ENCODE measurements around the gene DOCK9.
"Not testable (repeated sequence)": the region's sequence is repeated elsewhere in the genome, so short reads cannot be mapped to it uniquely, and the experiment has no call there.

DOCK9 gene

DNA sequence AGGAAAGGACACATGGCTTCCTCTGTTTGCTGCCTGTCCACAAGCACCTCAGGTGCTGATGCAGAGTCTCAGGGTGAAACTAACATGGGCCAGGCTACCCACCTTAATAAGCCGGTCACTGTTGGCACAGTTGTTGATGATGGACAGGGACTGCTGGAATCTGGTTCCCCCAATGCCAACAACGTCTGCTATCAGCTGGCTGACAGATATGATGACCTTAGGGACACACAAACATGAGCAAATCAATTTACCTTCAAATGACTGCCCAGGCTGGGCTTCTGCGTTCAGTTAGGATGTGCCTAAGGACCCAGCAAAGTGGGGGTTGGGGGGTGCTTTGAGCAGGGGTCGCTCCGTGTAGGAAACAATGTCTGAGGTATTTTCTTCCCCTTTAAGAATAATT lies 148.3 kb downstream of the DOCK9 start:
- FAIRE-seq (no peak), DNase-seq (ENCODE audit: insufficient read length, low spot score) (no peak)

DNA sequence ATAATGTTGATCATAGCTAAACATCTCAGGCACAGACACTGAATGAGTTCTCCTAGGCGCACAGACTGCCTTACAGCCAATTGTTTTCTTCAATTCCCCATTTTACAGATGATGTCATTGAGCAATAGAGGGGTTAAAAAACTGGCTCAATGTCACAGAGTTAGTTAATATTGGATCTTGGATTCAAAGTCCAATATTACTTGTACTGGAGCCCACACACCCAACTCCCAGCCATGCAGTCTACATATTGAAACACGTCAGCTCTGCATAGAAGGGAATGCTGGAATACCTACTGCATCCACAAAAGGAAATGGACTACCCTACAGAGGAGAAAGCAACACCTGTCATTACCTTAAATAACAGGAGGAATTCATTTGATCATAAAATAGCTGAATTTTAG lies 149.2 kb downstream of the DOCK9 start:
- DNase-seq (ENCODE audit: insufficient read length, low spot score) (no peak), FAIRE-seq (no peak)

GRCh38 chr13:98827449-98827848 lies 150.4 kb downstream of the DOCK9 start:
- FAIRE-seq (no peak), DNase-seq (ENCODE audit: insufficient read length, low spot score) (no peak)

- FAIRE-seq (no peak), DNase-seq (ENCODE audit: insufficient read length, low spot score) (no peak)
Observed at GRCh38 chr13:98826146-98826545, 151.7 kb downstream of the DOCK9 start.

DNA sequence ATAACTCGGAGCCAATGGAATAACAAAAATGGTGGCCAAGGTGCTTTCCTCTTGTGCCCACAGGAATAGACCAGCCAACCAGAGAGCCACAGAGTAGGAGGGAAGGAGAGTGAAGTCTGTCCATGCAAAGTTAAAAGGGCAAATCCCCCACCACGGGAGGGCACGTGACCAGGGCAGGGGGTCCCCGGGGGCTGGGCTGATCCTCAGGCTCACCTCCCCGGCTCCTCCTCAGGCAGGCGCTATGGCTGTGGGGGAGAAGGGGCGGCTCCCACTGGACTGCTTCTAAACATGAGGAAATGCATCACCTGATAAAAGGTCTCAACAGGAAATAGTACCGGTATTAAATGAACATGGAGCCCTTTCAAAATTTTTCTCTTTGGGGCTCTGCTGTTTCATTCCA lies 152.2 kb downstream of the DOCK9 start:
- no peak for DNase-seq (ENCODE audit: insufficient read length, low spot score)
- FAIRE-seq = no peak

DNA sequence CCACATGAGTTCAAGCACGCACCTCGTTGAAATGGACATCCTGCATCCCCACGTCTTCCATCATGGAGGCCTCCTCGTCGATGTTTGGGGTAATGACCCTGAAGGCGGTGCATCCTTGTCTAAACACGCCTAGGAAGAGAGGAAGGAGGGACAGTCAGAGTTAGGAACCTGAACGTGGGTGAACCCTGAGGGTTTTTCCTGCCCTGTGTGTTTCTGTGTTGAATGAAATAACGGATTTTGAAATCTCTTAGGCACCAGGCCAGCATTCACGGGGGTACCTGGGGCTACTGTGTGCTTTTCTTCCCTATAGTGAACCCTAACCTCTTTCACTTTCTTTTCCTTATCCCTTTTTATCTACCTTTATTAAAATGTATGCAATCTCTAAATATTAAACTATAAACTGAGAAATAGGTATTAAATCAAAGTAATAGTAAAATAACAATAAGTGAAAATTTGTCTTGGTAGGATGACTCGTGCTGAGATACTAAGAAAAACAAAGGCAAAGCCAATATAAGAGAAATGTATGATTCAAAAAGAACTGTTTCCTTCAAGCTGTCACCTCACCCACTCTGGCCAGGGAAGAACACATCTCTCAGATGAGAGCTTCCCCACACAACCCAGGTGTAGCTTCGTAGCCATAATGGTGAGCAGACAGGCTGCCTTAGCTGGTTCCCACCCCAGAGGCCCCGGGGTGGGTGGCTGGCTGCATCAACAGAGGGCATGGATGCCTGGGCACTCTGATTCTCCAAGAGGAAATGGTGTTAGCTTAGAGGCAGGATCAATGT lies 153.3 kb downstream of the DOCK9 start:
- FAIRE-seq (no peak), DNase-seq (ENCODE audit: insufficient read length, low spot score) (no peak)

DNA sequence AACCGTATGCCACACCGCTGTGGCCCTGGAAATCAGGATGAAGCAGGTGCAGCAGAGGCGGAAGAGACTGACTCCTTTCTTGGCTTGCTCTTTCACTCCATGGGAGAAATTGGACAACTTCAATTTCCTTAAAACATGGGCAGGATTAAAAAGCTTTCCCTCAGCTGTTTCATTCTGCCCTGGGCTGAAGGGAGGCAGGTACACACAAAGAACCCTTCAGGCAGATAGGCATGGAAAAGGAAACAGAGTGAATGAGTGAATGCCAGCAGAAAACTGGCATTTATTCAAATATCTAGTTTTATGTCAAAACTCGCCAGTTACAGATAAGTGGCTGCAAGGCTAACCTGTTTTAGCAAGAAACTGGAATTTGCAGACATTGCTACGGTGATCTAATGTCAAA lies 154.4 kb downstream of the DOCK9 start:
- FAIRE-seq = no peak
- no peak for DNase-seq (ENCODE audit: insufficient read length, low spot score)

- FAIRE-seq (no peak), DNase-seq (ENCODE audit: insufficient read length, low spot score) (no peak)
Observed at GRCh38 chr13:98822225-98822606, 155.6 kb downstream of the DOCK9 start.

GRCh38 chr13:98821372-98822224 lies 156.3 kb downstream of the DOCK9 start:
- no peak for DNase-seq (ENCODE audit: insufficient read length, low spot score)
- no peak for FAIRE-seq

DNA sequence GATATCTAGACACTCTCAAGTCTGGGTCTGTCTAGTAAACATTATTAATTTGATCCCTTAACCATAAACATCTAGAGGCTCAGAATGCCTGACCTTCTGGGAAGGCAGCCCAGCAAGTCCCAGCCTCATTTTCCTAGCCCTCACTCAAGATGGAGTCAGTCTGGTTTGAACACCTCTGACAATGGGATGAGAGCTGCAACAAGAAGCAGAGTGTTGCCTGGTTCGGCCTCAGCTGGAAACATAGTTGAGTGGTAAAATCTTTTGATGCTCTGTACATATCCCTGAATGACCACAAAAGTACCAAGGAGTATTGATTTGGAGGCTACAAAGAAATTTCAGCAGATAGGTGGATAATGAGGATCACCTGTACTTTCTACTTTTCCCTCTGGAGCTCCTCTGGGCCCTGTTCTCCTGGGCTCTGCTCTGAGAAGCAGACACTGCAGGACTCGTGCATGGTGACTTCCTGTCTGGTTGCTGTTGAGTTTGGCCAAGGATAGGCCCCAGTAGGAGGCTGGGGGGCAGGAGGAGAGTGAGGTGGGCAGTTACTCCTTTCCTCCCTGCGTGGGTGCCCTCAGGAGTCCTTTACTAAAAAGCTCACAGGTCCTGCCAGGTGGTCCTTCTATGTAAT lies 157.0 kb downstream of the DOCK9 start:
- FAIRE-seq (no peak), DNase-seq (ENCODE audit: insufficient read length, low spot score) (no peak)

GRCh38 chr13:98820300-98820699 lies 157.6 kb downstream of the DOCK9 start:
- DNase-seq (ENCODE audit: insufficient read length, low spot score) (no peak), FAIRE-seq (no peak)

GRCh38 chr13:98819382-98820010 lies 158.4 kb downstream of the DOCK9 start:
- no peak for FAIRE-seq
- no peak for DNase-seq (ENCODE audit: insufficient read length, low spot score)

DNA sequence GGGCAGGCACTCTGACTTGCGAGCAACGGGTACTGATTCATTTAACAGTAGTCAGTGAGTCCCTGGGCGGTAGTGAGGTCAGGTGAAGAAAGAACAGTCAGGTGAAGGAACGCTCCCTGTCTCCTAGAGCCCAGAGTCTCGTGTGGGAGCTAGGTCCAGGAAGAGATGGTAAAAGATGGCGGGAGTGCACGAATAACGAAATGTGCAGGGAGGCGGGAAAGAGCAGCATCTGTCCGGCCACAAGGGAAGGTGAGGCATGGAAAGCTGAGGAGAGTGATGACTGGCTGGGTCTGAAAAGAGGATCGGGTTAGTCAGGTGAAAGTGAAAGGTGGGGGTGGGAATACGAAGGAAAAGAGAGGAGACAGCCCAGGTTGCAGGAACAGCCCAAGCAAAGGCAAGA lies 161.5 kb downstream of the DOCK9 start:
- FAIRE-seq = no peak

GRCh38 chr13:98813993-98814392 lies 163.9 kb downstream of the DOCK9 start:
- DNase-seq (ENCODE audit: insufficient read length, low spot score) (no peak), FAIRE-seq (no peak)

More for the DNA sequence above, 161.5 kb downstream of the DOCK9 start:
- DNase-seq (ENCODE audit: insufficient read length, low spot score) = no peak

GRCh38 chr13:98812186-98812790 lies 165.6 kb downstream of the DOCK9 start:
- FAIRE-seq; DNase-seq (ENCODE audit: insufficient read length, low spot score): not testable (repeated sequence)

DNA sequence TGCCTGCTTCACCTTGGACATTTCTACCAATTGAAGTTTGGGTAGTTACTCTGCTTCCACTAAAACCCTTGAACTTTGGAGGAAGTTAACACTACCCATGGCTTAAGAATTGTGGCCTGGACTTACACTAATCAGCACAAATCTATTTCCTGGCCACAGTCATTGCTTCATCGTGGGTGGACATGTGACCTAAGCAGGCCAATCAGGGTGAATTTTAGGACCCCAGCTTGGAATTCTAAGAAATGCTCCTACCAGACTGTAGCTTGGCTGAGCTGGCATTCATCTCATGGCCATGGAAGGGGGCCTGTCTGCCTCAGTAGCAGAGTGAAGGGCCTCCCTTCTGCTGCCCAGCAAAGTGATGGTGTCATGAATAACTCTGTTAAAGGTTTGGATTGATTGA lies 167.1 kb downstream of the DOCK9 start:
- FAIRE-seq (no peak), DNase-seq (ENCODE audit: insufficient read length, low spot score) (no peak)

GRCh38 chr13:98809345-98809777 lies 168.5 kb downstream of the DOCK9 start:
- DNase-seq (ENCODE audit: insufficient read length, low spot score) = no peak
- no peak for FAIRE-seq

GRCh38 chr13:98807774-98808173 lies 170.1 kb downstream of the DOCK9 start:
- FAIRE-seq (no peak), DNase-seq (ENCODE audit: insufficient read length, low spot score) (no peak)

- FAIRE-seq = no peak
Observed at GRCh38 chr13:98804336-98804855, 173.5 kb downstream of the DOCK9 start.

DNA sequence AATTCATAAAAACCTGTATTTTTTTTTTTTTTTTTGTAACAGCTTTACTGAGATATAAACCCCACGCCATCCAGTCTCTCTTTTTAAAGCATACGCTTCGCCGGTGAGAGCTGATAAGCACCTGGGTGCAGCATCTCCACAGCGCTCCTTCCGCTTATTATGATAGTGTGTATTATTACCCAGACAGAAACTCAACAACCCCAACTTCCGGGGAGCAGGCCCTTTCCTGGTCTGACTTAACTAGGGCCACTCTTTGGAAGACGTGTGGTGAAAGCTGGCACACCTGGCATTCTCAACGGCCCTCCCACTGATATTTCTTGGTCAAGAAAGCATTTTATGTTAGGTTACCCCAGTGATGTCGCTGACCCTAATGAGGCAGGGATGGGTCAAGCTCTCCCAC lies 173.9 kb downstream of the DOCK9 start:
- DNase-seq (ENCODE audit: insufficient read length, low spot score) (no peak), FAIRE-seq (no peak)

More at GRCh38 chr13:98804336-98804855, 173.5 kb downstream of the DOCK9 start:
- DNase-seq (ENCODE audit: insufficient read length, low spot score) = no peak

Data from HTR-8/SVneo (cell line).